Measurements from ENCODE around the gene PIK3R6. TPM values are rescaled to one million over a fixed set of nuclear protein-coding genes. Genes with fewer than 3 reads are reported as not detected.

PIK3R6 gene
- total RNA-seq, 1 experiment from 2014 or later = not detected

GRCh38 chr17:8859027-8859803 lies 8.3 kb downstream of the PIK3R6 start:
- Mint-ChIP-seq H3K9me3 (no peaks in the 10 kb centered on the region; a peak in 1 of 5 replicates), H3K4me3 (no peak overlapping the region), H3K36me3 (ENCODE audit: insufficient read depth in 1 of 3, low read depth in 3 of 3) (no peaks in the 10 kb centered on the region; a peak in 1 of 7 replicates), H3K27me3 (ENCODE audit: low read depth) (no peaks in the 10 kb centered on the region), H3K27ac (peak overlapping the region in 1 of 3 experiments; percentile 42; a peak in 3 of 7 replicates), H3K4me1 (peaks cover 24 to 28% of the 10 kb centered on the region in 2 experiments)
- Histone ChIP-seq H3K23me2 (ENCODE audit: insufficient read length, low read depth, low read length, poor library complexity, severe bottlenecking) (no peaks in the 10 kb centered on the region), H2BK15ac (ENCODE audit: low read depth, low read length) (no peak overlapping the region), H3K27ac (ENCODE audit: insufficient read length, low read depth, low read length) (no peak overlapping the region), H2AK5ac (ENCODE audit: insufficient read length, low read length) (no peak overlapping the region), H3K79me1 (ENCODE audit: insufficient read depth, low read depth, low read length, poor library complexity, severe bottlenecking) (no peaks in the 10 kb centered on the region), H2AFZ (ENCODE audit: low read length) (no peak overlapping the region), H2BK12ac (ENCODE audit: insufficient read length, low read depth, low read length) (no peak overlapping the region), H3K56ac (ENCODE audit: insufficient read length, low read depth, low read length) (no peak overlapping the region), H4K20me1 (ENCODE audit: control insufficient read depth, insufficient read depth, insufficient read length) (no peaks in the 10 kb centered on the region), H2BK120ac (ENCODE audit: low read depth, low read length, poor library complexity, severe bottlenecking) (no peak overlapping the region), H4K8ac (replicated peaks; ENCODE audit: insufficient read length, low read depth, low read length) (no peak overlapping the region), H3K14ac (ENCODE audit: insufficient read depth, low read length) (no peak overlapping the region), H3K9ac (ENCODE audit: extremely low read depth, insufficient read length, low read length) (no peak overlapping the region), H3K27me3 (ENCODE audit: insufficient read depth, low read length) (no peaks in the 10 kb centered on the region), H3K9me3 (ENCODE audit: control insufficient read depth, low read depth, low read length) (no peaks in the 10 kb centered on the region), H4K5ac (ENCODE audit: insufficient read length, low read depth, low read length) (no peak overlapping the region), H3K79me2 (ENCODE audit: insufficient read depth, low read length) (no peaks in the 10 kb centered on the region), H2BK5ac (ENCODE audit: insufficient read length, low read length) (no peak overlapping the region), H3K23ac (ENCODE audit: insufficient read length, low read depth, low read length) (no peak overlapping the region), H3K4ac (ENCODE audit: low read depth, low read length) (no peak overlapping the region), H2BK20ac (ENCODE audit: low read depth, low read length, poor library complexity, severe bottlenecking) (no peak overlapping the region), H3T11ph (ENCODE audit: low read length) (no peak overlapping the region), H4K91ac (ENCODE audit: insufficient read length, low read depth, low read length) (no peak overlapping the region), H3K4me1 (ENCODE audit: insufficient read depth, low read length) (peaks cover 8% of the 10 kb centered on the region; the same call in 1 of the 2 replicates), H3K18ac (ENCODE audit: insufficient read length, low read depth, low read length) (no peak overlapping the region), H3K4me2 (ENCODE audit: insufficient read depth, insufficient read length, low read length) (no peak overlapping the region)
- WGBS (ENCODE audit: extremely low coverage, insufficient read length, low lambda C conversion rate) = no CpG with 5 or more reads among the region's 11 CpGs
- peak; percentile 31 for DNase-seq
- TF ChIP-seq CTCF (conservative IDR thresholded peaks at IDR 0.05) = no peak
